ENCODE data around the gene MRPS34.
A peak's percentile ranks its signal among the peaks of the same experiment; 100 is the strongest.

Gene MRPS34

GRCh38 chr16:1770328-1771187 lies 2.4 kb downstream of the MRPS34 start:
- DNase-seq (ENCODE audit: low read depth in 2 of 2): peak; percentile 17 to 61

- no peak for DNase-seq (ENCODE audit: low read depth in 2 of 2)
Observed at GRCh38 chr16:1769402-1770300, 3.3 kb downstream of the MRPS34 start.

- DNase-seq (ENCODE audit: low read depth in 2 of 2): no peak
Observed at GRCh38 chr16:1768767-1769401, 4.0 kb downstream of the MRPS34 start.

GRCh38 chr16:1768061-1768766 lies 4.7 kb downstream of the MRPS34 start:
- no peak for DNase-seq (ENCODE audit: low read depth in 2 of 2)

- DNase-seq (ENCODE audit: low read depth in 2 of 2): no peak
Observed at GRCh38 chr16:1767116-1767994, 5.6 kb downstream of the MRPS34 start.

GRCh38 chr16:1766701-1767100 lies 6.2 kb downstream of the MRPS34 start:
- DNase-seq (ENCODE audit: low read depth in 2 of 2): no peak

GRCh38 chr16:1766231-1766630 lies 6.7 kb downstream of the MRPS34 start:
- DNase-seq (ENCODE audit: low read depth in 2 of 2): no peak

GRCh38 chr16:1765826-1766225 lies 7.1 kb downstream of the MRPS34 start:
- DNase-seq (ENCODE audit: low read depth in 2 of 2): no peak

GRCh38 chr16:1764971-1765370 lies 8.0 kb downstream of the MRPS34 start:
- DNase-seq (ENCODE audit: low read depth in 2 of 2): no peak

- no peak for DNase-seq (ENCODE audit: low read depth in 2 of 2)
Observed at GRCh38 chr16:1763521-1764511, 9.1 kb downstream of the MRPS34 start.

- DNase-seq (ENCODE audit: low read depth in 2 of 2): no peak
Observed at GRCh38 chr16:1762879-1763520, 9.9 kb downstream of the MRPS34 start.

- no peak for DNase-seq (ENCODE audit: low read depth in 2 of 2)
Observed at GRCh38 chr16:1762196-1762878, 10.6 kb downstream of the MRPS34 start.

GRCh38 chr16:1761751-1762150 lies 11.2 kb downstream of the MRPS34 start:
- DNase-seq (ENCODE audit: low read depth in 2 of 2): no peak

- no peak for DNase-seq (ENCODE audit: low read depth in 2 of 2)
Observed at GRCh38 chr16:1760911-1761310, 12.0 kb downstream of the MRPS34 start.

GRCh38 chr16:1759511-1759910 lies 13.4 kb downstream of the MRPS34 start:
- DNase-seq (ENCODE audit: low read depth in 2 of 2): no peak

- DNase-seq (ENCODE audit: low read depth in 2 of 2): no peak
Observed at GRCh38 chr16:1758923-1759322, 14.0 kb downstream of the MRPS34 start.

- DNase-seq (ENCODE audit: low read depth in 2 of 2): no peak
Observed at GRCh38 chr16:1757714-1758461, 15.0 kb downstream of the MRPS34 start.

GRCh38 chr16:1754204-1754603 lies 18.7 kb downstream of the MRPS34 start:
- DNase-seq (ENCODE audit: low read depth in 2 of 2): no peak
